CD4-positive, CD25-positive, alpha-beta regulatory T cell (primary cell): Measurements from ENCODE around the gene PRELP. TPM values are rescaled to one million over a fixed set of nuclear protein-coding genes. Genes with fewer than 3 reads are reported as not detected.
A peak's percentile ranks its signal among the peaks of the same experiment; 100 is the strongest.

ENCODE experiments used
- ATAC-seq, 2 donors: fragments of 150-1000 bp; cut with Tn5 transposase; one replicate each; pipeline ENCODE4 v1.10.0; 2021; ENCODE audit warnings: low read depth in 2 of 2, moderate number of reproducible peaks in 2 of 2, moderate library complexity in 1 of 2
- DNase-seq, 3 donors: peaks; one replicate each; pipeline versions ENCODE4 v3.0.0 to v3.0.0-alpha.2; 2012 to 2022; ENCODE audit warnings: mixed read lengths in 1 of 3
- H3K27ac ChIP-seq: one replicate; pipeline ENCODE4 v1.7.0; 2013; ENCODE audit warnings: mild to moderate bottlenecking, low read length; ENCODE audit not compliant: insufficient read depth, poor library complexity, severe bottlenecking
- H3K27me3 ChIP-seq: one replicate; pipeline ENCODE4 v1.7.0; 2013; ENCODE audit warnings: low read length; ENCODE audit not compliant: control insufficient read depth, insufficient read depth
- H3K36me3 ChIP-seq: one replicate; pipeline ENCODE4 v1.7.0; 2013; ENCODE audit warnings: mild to moderate bottlenecking, low read length, moderate library complexity; ENCODE audit not compliant: control insufficient read depth, insufficient read depth
- H3K4me1 ChIP-seq: 2 replicates; pipeline ENCODE4 v1.7.0; 2013; ENCODE audit warnings: mild to moderate bottlenecking, low read length; ENCODE audit not compliant: insufficient read depth, control insufficient read depth, poor library complexity, severe bottlenecking
- H3K4me3 ChIP-seq: one replicate; pipeline ENCODE4 v1.7.0; 2013; ENCODE audit warnings: low read depth, mild to moderate bottlenecking, low read length, moderate library complexity
- H3K9me3 ChIP-seq, 2 experiments: 1 replicate in 1 of 2; 2 replicates in 1 of 2; pipeline ENCODE4 v1.7.0; 2013; ENCODE audit warnings: low read length in 2 of 2, mild to moderate bottlenecking in 1 of 2, moderate library complexity in 1 of 2; ENCODE audit not compliant: control insufficient read depth in 2 of 2
- H3K27ac Mint-ChIP-seq, 3 donors: one replicate each; pipeline ENCODE4 v1.8.0; 2020 to 2022; ENCODE audit warnings: mild to moderate bottlenecking in 3 of 3, mixed read lengths in 3 of 3, moderate library complexity in 2 of 3
- H3K27me3 Mint-ChIP-seq: one replicate; pipeline ENCODE4 v1.8.0; 2022; ENCODE audit warnings: mild to moderate bottlenecking, mixed read lengths
- H3K36me3 Mint-ChIP-seq: one replicate; pipeline ENCODE4 v1.8.0; 2020; ENCODE audit warnings: mixed read lengths
- H3K4me1 Mint-ChIP-seq, 4 donors: one replicate each; pipeline ENCODE4 v1.8.0; 2020 to 2022; ENCODE audit warnings: mixed read lengths in 4 of 4, mild to moderate bottlenecking in 1 of 4
- H3K4me3 Mint-ChIP-seq, 4 donors: one replicate each; pipeline ENCODE4 v1.8.0; 2020 to 2022; ENCODE audit warnings: mild to moderate bottlenecking in 4 of 4, mixed read lengths in 4 of 4, moderate library complexity in 3 of 4
- H3K9me3 Mint-ChIP-seq, 7 donors: one replicate each; pipeline ENCODE4 v1.8.0; 2020 to 2022; ENCODE audit warnings: mixed read lengths in 7 of 7, mild to moderate bottlenecking in 3 of 7, moderate library complexity in 2 of 7
- polyA plus RNA-seq, 4 donors: library from polyadenylated mRNA; unstranded; fragments of 300-500 nt; fragmentation: Illumina TruSeq; gene quantifications; one replicate each; pipeline ENCODE4 v1.2.3, GENCODE V29; 2021
- total RNA-seq: library from RNA; stranded (reverse); gene quantifications from one replicate; pipeline ENCODE4 v1.2.3, GENCODE V29; 2022

The PRELP gene
- total and polyA plus RNA-seq, 5 donors from 2014 or later, result not detected

GRCh38 chr1:203448521-203449061, 27.0 kb upstream of the PRELP start:
- H3K9me3 Mint-ChIP-seq, result peaks cover 0 to 7% (median 1%) of the 10 kb centered on the region in 7 donors
- no peaks in the 10 kb centered on the region for H3K4me1 ChIP-seq
- H3K27ac Mint-ChIP-seq, result no peak overlapping the region
- no peak overlapping the region for H3K4me3 Mint-ChIP-seq
- no peak for ATAC-seq
- H3K36me3 ChIP-seq, result no peaks in the 10 kb centered on the region
- H3K27me3 ChIP-seq, result peaks cover 13% of the 10 kb centered on the region
- DNase-seq, result no peak
- H3K27me3 Mint-ChIP-seq, result peaks cover 31% of the 10 kb centered on the region
- no peaks in the 10 kb centered on the region for H3K36me3 Mint-ChIP-seq
- no peaks in the 10 kb centered on the region for H3K9me3 ChIP-seq
- H3K4me3 ChIP-seq, result no peak overlapping the region
- H3K27ac ChIP-seq, result no peak overlapping the region
- no peaks in the 10 kb centered on the region for H3K4me1 Mint-ChIP-seq

- Mint-ChIP-seq H3K36me3 (no peaks in the 10 kb centered on the region), H3K4me3 (no peak overlapping the region), H3K27me3 (peaks cover 19% of the 10 kb centered on the region), H3K4me1 (no peaks in the 10 kb centered on the region), H3K9me3 (peaks cover 0 to 5% (median under 1%) of the 10 kb centered on the region in 7 donors), H3K27ac (no peak overlapping the region)
- H3K36me3 ChIP-seq, result no peaks in the 10 kb centered on the region
- no peak overlapping the region for H3K27ac ChIP-seq
- no peak for DNase-seq
- no peak for ATAC-seq
- no peak overlapping the region for H3K4me3 ChIP-seq
- H3K27me3 ChIP-seq, result peaks cover 13% of the 10 kb centered on the region
- H3K9me3 ChIP-seq, result no peaks in the 10 kb centered on the region
- no peaks in the 10 kb centered on the region for H3K4me1 ChIP-seq
These were observed 25.6 kb upstream of the PRELP start for GRCh38 chr1:203450001-203450400.

GRCh38 chr1:203450479-203451149, 25.0 kb upstream of the PRELP start:
- DNase-seq, result no peak
- H3K27ac ChIP-seq, result no peak overlapping the region
- Mint-ChIP-seq H3K9me3 (no peaks in the 10 kb centered on the region), H3K27ac (no peak overlapping the region), H3K36me3 (no peaks in the 10 kb centered on the region), H3K27me3 (peaks cover 16% of the 10 kb centered on the region), H3K4me3 (no peak overlapping the region), H3K4me1 (no peaks in the 10 kb centered on the region)
- H3K9me3 ChIP-seq, result no peaks in the 10 kb centered on the region
- H3K27me3 ChIP-seq, result peaks cover 10% of the 10 kb centered on the region
- no peaks in the 10 kb centered on the region for H3K4me1 ChIP-seq
- no peak for ATAC-seq
- H3K4me3 ChIP-seq, result no peak overlapping the region
- H3K36me3 ChIP-seq, result no peaks in the 10 kb centered on the region

- Mint-ChIP-seq H3K4me1 (no peaks in the 10 kb centered on the region), H3K9me3 (peaks cover 0 to 2% (median 0%) of the 10 kb centered on the region in 7 donors), H3K27ac (peak overlapping the region in 1 of 3 donors; percentile 15), H3K36me3 (no peaks in the 10 kb centered on the region), H3K4me3 (no peak overlapping the region), H3K27me3 (peaks cover 12% of the 10 kb centered on the region)
- Histone ChIP-seq H3K9me3 (no peaks in the 10 kb centered on the region), H3K27me3 (peaks cover 7% of the 10 kb centered on the region), H3K27ac (no peak overlapping the region), H3K4me1 (no peaks in the 10 kb centered on the region), H3K4me3 (no peak overlapping the region), H3K36me3 (no peaks in the 10 kb centered on the region)
- DNase-seq (no peak), ATAC-seq (no peak)
These were observed 23.5 kb upstream of the PRELP start for GRCh38 chr1:203451836-203452784.

GRCh38 chr1:203453016-203453415, 22.6 kb upstream of the PRELP start:
- no peaks in the 10 kb centered on the region for H3K4me1 ChIP-seq
- Mint-ChIP-seq H3K9me3 (peaks cover 0 to 2% (median 0%) of the 10 kb centered on the region in 7 donors), H3K27ac (peak overlapping the region in 1 of 3 donors; percentile 12), H3K4me1 (no peaks in the 10 kb centered on the region), H3K4me3 (no peak overlapping the region), H3K36me3 (no peaks in the 10 kb centered on the region), H3K27me3 (peaks cover 14% of the 10 kb centered on the region)
- H3K27ac ChIP-seq, result no peak overlapping the region
- H3K27me3 ChIP-seq, result peaks cover 7% of the 10 kb centered on the region
- no peak for ATAC-seq
- no peak for DNase-seq
- H3K9me3 ChIP-seq, result no peaks in the 10 kb centered on the region
- H3K36me3 ChIP-seq, result no peaks in the 10 kb centered on the region
- no peak overlapping the region for H3K4me3 ChIP-seq

GRCh38 chr1:203453616-203454015, 22.0 kb upstream of the PRELP start:
- ATAC-seq (no peak), DNase-seq (no peak)
- Mint-ChIP-seq H3K9me3 (peaks cover 0 to 2% (median 0%) of the 10 kb centered on the region in 7 donors), H3K27me3 (peaks cover 18% of the 10 kb centered on the region), H3K27ac (no peak overlapping the region), H3K36me3 (no peaks in the 10 kb centered on the region), H3K4me1 (no peaks in the 10 kb centered on the region), H3K4me3 (no peak overlapping the region)
- H3K4me3 ChIP-seq, result no peak overlapping the region
- H3K4me1 ChIP-seq, result no peaks in the 10 kb centered on the region
- H3K27me3 ChIP-seq, result peaks cover 9% of the 10 kb centered on the region
- no peaks in the 10 kb centered on the region for H3K36me3 ChIP-seq
- no peaks in the 10 kb centered on the region for H3K9me3 ChIP-seq
- H3K27ac ChIP-seq, result no peak overlapping the region

GRCh38 chr1:203454986-203455471, 20.6 kb upstream of the PRELP start:
- DNase-seq (no peak), ATAC-seq (no peak)
- H3K36me3 Mint-ChIP-seq, result no peaks in the 10 kb centered on the region
- H3K4me3 ChIP-seq, result no peak overlapping the region
- H3K4me1 Mint-ChIP-seq, result no peaks in the 10 kb centered on the region
- H3K27ac Mint-ChIP-seq, result no peak overlapping the region
- H3K27ac ChIP-seq, result no peak overlapping the region
- no peak overlapping the region for H3K4me3 Mint-ChIP-seq
- peaks cover 27% of the 10 kb centered on the region for H3K27me3 Mint-ChIP-seq
- no peaks in the 10 kb centered on the region for H3K9me3 ChIP-seq
- H3K9me3 Mint-ChIP-seq, result peaks cover 0 to 2% (median 0%) of the 10 kb centered on the region in 7 donors
- H3K27me3 ChIP-seq, result peaks cover 9% of the 10 kb centered on the region
- no peaks in the 10 kb centered on the region for H3K4me1 ChIP-seq
- no peaks in the 10 kb centered on the region for H3K36me3 ChIP-seq
